Testis (tissue), 2 donors: ENCODE data around the gene EHBP1.

Source experiments
- CTCF ChIP-seq, 3 experiments: fragments of 450-650 bp in 2 of 3; fragments of 200-600 bp in 1 of 3; sonication (generic) in 1 of 3; IDR thresholded peaks; one replicate each; pipeline ENCODE4 v1.5.1; 2016 to 2019; ENCODE audit warnings: antibody characterized with exemption in 3 of 3, mild to moderate bottlenecking in 2 of 3, moderate library complexity in 1 of 3
- POLR2A ChIP-seq: fragments of 450-650 bp; IDR thresholded peaks from one replicate; pipeline ENCODE4 v1.6.1; 2017; ENCODE audit warnings: antibody characterized with exemption, mild to moderate bottlenecking, moderate library complexity

DNA sequence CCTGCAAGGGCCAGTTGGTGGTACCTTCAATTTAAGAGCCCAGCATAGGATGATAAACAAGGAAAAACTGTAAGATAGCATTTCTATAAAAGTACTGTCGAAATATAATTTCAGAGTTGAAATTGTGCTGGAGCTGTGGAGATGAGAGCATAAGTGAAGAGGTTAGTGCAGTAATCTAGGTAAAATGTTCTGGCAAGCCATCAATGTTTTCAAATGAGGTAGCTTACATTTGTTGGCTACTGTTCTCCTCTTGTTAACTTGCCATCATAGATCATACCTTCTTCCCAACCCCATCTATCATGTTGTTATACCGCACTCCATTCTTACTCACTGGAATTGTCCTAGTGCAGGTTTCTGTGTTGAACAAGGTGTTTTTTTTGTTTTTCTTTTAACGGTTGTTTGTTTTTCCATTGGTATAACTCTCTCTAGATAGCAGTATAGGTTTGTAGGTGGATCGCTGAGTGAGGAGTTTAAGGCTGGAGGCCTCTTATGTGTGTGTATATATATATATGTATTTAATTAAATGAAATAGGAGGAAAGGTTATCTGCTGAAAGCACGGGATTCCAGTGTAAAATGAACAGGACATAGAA, 40.5 kb downstream of the EHBP1 start:
- no peak for TF ChIP-seq POLR2A
- no peak for TF ChIP-seq CTCF (IDR thresholded peaks at IDR 0.05)
